Neural cell (in vitro differentiated cells): ENCODE results near the gene UBASH3A. TPM values are rescaled to one million over a fixed set of nuclear protein-coding genes. Genes with fewer than 3 reads are reported as not detected.

Experiments
- H2AFZ ChIP-seq: fragments of 200-600, 300-800 bp; sonication (generic), shearing (Covaris generic); 2 replicates; pipeline ENCODE4 v1.6.0; 2014; ENCODE audit warnings: low read depth, mild to moderate bottlenecking, antibody characterized with exemption, low read length, moderate library complexity
- H3F3A ChIP-seq: fragments of 200-600 bp; shearing (Covaris generic); 2 replicates; pipeline ENCODE4 v1.6.1; 2016; ENCODE audit warnings: mild to moderate bottlenecking, moderate library complexity, mixed read lengths, antibody characterized with exemption, low read length; ENCODE audit not compliant: insufficient read depth, poor library complexity, severe bottlenecking
- H3K27ac ChIP-seq: fragments of 200-600, 300-800 bp; sonication (generic), shearing (Covaris generic); 2 replicates; pipeline ENCODE4 v1.5.1; 2014; ENCODE audit warnings: mild to moderate bottlenecking, low read length, moderate library complexity
- H3K27me3 ChIP-seq: fragments of 300-800, 200-600 bp; sonication (generic), shearing (Covaris generic); 2 replicates; pipeline ENCODE4 v1.6.0; 2014; ENCODE audit warnings: mild to moderate bottlenecking, low read depth, low read length, moderate library complexity; ENCODE audit not compliant: insufficient read depth
- H3K36me3 ChIP-seq: fragments of 300-800, 200-600 bp; sonication (generic), shearing (Covaris generic); 2 replicates; pipeline ENCODE4 v1.5.1; 2014; ENCODE audit warnings: mild to moderate bottlenecking, antibody characterized with exemption, low read length, moderate library complexity; ENCODE audit not compliant: insufficient read depth
- H3K4me2 ChIP-seq: fragments of 300-800, 200-600 bp; sonication (generic), shearing (Covaris generic); 2 replicates; pipeline ENCODE4 v1.6.0; 2014; ENCODE audit warnings: mild to moderate bottlenecking, low read length
- H3K4me3 ChIP-seq: fragments of 300-800, 200-600 bp; sonication (generic), shearing (Covaris generic); 2 replicates; pipeline ENCODE4 v1.5.1; 2014; ENCODE audit warnings: mild to moderate bottlenecking, low read length, moderate library complexity
- H3K79me2 ChIP-seq: fragments of 200-600 bp; shearing (Covaris generic); replicated peaks from 2 replicates; pipeline ENCODE4 v1.6.0; 2014; ENCODE audit warnings: mild to moderate bottlenecking, low read length, moderate library complexity; ENCODE audit not compliant: insufficient read depth
- H3K9ac ChIP-seq: fragments of 300-800, 200-600 bp; sonication (generic), shearing (Covaris generic); 2 replicates; pipeline ENCODE4 v1.6.1; 2016; ENCODE audit warnings: mild to moderate bottlenecking, low read length, mixed read lengths
- H3K9me2 ChIP-seq: fragments of 200-600 bp; shearing (Covaris generic); 2 replicates; pipeline ENCODE4 v1.6.1; 2016; ENCODE audit warnings: mild to moderate bottlenecking, low read length, mixed read lengths; ENCODE audit not compliant: insufficient read depth
- H3K9me3 ChIP-seq: fragments of 200-600, 300-800 bp; sonication (generic), shearing (Covaris generic); 2 replicates; pipeline ENCODE4 v1.6.1; 2016; ENCODE audit warnings: mild to moderate bottlenecking, mixed run types, low read length, moderate library complexity, mixed read lengths
- H4K20me1 ChIP-seq: fragments of 200-600 bp; shearing (Covaris generic); 2 replicates; pipeline ENCODE4 v1.6.1; 2016; ENCODE audit warnings: mild to moderate bottlenecking, mixed run types; ENCODE audit not compliant: insufficient read depth
- CTCF ChIP-seq: fragments of 450-650 bp; IDR thresholded peaks from 2 replicates; pipeline ENCODE4 v1.5.1; 2014; ENCODE audit warnings: antibody characterized with exemption, mild to moderate bottlenecking, moderate library complexity; ENCODE audit not compliant: poor library complexity, severe bottlenecking
- EP300 ChIP-seq: fragments of 450-650 bp; conservative IDR thresholded peaks from 2 replicates; pipeline ENCODE4 v1.6.1; 2014; ENCODE audit warnings: antibody characterized with exemption, mild to moderate bottlenecking, moderate library complexity; ENCODE audit not compliant: poor library complexity, severe bottlenecking
- EZH2 ChIP-seq: fragments of 200-600, 300-800 bp; shearing (Covaris generic), sonication (generic); IDR thresholded peaks from 2 replicates; pipeline ENCODE4 v1.6.1; 2014; ENCODE audit warnings: antibody characterized with exemption, low read length, borderline replicate concordance, mild to moderate bottlenecking; ENCODE audit not compliant: insufficient read depth, poor library complexity, severe bottlenecking
- MXI1 ChIP-seq: fragments of 450-650 bp; conservative IDR thresholded peaks from 2 replicates; pipeline ENCODE4 v1.6.1; 2014; ENCODE audit warnings: antibody characterized with exemption, mild to moderate bottlenecking; ENCODE audit not compliant: poor library complexity, severe bottlenecking
- POLR2AphosphoS5 ChIP-seq: IDR thresholded peaks from 2 replicates; pipeline ENCODE4 v1.6.1; 2012
- RAD21 ChIP-seq: fragments of 450-650 bp; conservative IDR thresholded peaks from 2 replicates; pipeline ENCODE4 v1.6.1; 2014; ENCODE audit warnings: antibody characterized with exemption, mild to moderate bottlenecking, moderate library complexity
- REST ChIP-seq: IDR thresholded peaks from 2 replicates; pipeline ENCODE4 v1.6.1; 2012; ENCODE audit warnings: borderline replicate concordance
- SMC3 ChIP-seq: fragments of 450-650 bp; conservative IDR thresholded peaks from 2 replicates; pipeline ENCODE4 v1.6.1; 2014; ENCODE audit warnings: antibody characterized with exemption, mild to moderate bottlenecking, moderate library complexity; ENCODE audit not compliant: poor library complexity
- TAF1 ChIP-seq: IDR thresholded peaks from 2 replicates; pipeline ENCODE4 v1.6.1; 2012; ENCODE audit warnings: low read depth
- polyA plus RNA-seq: library from polyadenylated mRNA; depleted of rRNA; stranded (reverse); fragments of >200 nt; gene quantifications from 2 replicates; pipeline ENCODE4 v1.2.3, GENCODE V29; 2014

UBASH3A gene
- polyA plus RNA-seq, 1 donor from 2014 or later = not detected

DNA sequence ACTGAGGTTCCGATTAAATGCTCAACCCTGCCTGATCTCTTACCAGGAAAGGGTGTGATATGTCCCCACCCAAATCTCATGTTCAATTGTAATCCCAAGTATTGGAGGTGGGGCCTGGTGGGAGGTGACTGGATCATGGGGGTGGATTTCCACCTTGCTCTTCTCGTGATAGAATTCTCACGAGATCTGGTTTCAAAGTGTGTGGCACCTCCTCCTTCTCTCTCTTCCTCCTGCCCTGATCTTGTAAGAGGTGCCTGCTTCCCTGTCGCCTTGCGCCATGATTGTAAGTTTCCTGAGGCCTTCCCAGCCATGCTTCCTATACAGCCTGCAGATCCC, 57.5 kb downstream of the UBASH3A start:
- H3K9ac ChIP-seq = no peak overlapping the region
- no peaks in the 10 kb centered on the region for H3K36me3 ChIP-seq
- H3F3A ChIP-seq = no peaks in the 10 kb centered on the region
- H3K4me3 ChIP-seq = no peak overlapping the region
- H3K27me3 ChIP-seq = no peaks in the 10 kb centered on the region
- TF ChIP-seq EP300 = no peak
- no peak for TF ChIP-seq POLR2AphosphoS5
- TF ChIP-seq REST = no peak
- no peak for TF ChIP-seq TAF1
- no peak for TF ChIP-seq EZH2
- TF ChIP-seq SMC3 = no peak
- no peak for TF ChIP-seq RAD21
- TF ChIP-seq MXI1 = no peak
- no peak for TF ChIP-seq CTCF
- H3K79me2 ChIP-seq = no peaks in the 10 kb centered on the region
- H2AFZ ChIP-seq = no peak overlapping the region
- H3K27ac ChIP-seq = peak overlapping the region; percentile 50
- no peak overlapping the region for H3K4me2 ChIP-seq
- no peaks in the 10 kb centered on the region for H3K9me2 ChIP-seq
- no peaks in the 10 kb centered on the region for H4K20me1 ChIP-seq
- H3K9me3 ChIP-seq = no peaks in the 10 kb centered on the region

- no peaks in the 10 kb centered on the region for H3K79me2 ChIP-seq
- no peak overlapping the region for H3K4me2 ChIP-seq
- H3K36me3 ChIP-seq = no peaks in the 10 kb centered on the region
- TF ChIP-seq CTCF = no peak
- TF ChIP-seq SMC3 = no peak
- TF ChIP-seq RAD21 = no peak
- no peak for TF ChIP-seq MXI1
- TF ChIP-seq EP300 = no peak
- no peak for TF ChIP-seq REST
- no peak for TF ChIP-seq EZH2
- TF ChIP-seq POLR2AphosphoS5 = no peak
- no peak for TF ChIP-seq TAF1
- no peak overlapping the region for H3K9ac ChIP-seq
- H3K27ac ChIP-seq = no peak overlapping the region
- no peak overlapping the region for H3K4me3 ChIP-seq
- H3K9me2 ChIP-seq = no peaks in the 10 kb centered on the region
- H3K27me3 ChIP-seq = no peaks in the 10 kb centered on the region
- H3F3A ChIP-seq = no peaks in the 10 kb centered on the region
- H3K9me3 ChIP-seq = no peaks in the 10 kb centered on the region
- H2AFZ ChIP-seq = no peak overlapping the region
- H4K20me1 ChIP-seq = no peaks in the 10 kb centered on the region
Observed at GRCh38 chr21:42461881-42462877, 58.5 kb downstream of the UBASH3A start.
